GM21390 (cell line): Measurements from ENCODE around the gene CIB4.
"Not testable (repeated sequence)": the region's sequence is repeated elsewhere in the genome, so short reads cannot be mapped to it uniquely, and the experiment has no call there.

Experiments
- ATAC-seq: cut with Tn5 transposase; IDR thresholded peaks from one replicate; pipeline ENCODE4 v1.9.1; 2021; ENCODE audit not compliant: unreplicated experiment

CIB4 gene

GRCh38 chr2:26570083-26570430 lies 71.1 kb downstream of the CIB4 start:
- ATAC-seq = no peak

DNA sequence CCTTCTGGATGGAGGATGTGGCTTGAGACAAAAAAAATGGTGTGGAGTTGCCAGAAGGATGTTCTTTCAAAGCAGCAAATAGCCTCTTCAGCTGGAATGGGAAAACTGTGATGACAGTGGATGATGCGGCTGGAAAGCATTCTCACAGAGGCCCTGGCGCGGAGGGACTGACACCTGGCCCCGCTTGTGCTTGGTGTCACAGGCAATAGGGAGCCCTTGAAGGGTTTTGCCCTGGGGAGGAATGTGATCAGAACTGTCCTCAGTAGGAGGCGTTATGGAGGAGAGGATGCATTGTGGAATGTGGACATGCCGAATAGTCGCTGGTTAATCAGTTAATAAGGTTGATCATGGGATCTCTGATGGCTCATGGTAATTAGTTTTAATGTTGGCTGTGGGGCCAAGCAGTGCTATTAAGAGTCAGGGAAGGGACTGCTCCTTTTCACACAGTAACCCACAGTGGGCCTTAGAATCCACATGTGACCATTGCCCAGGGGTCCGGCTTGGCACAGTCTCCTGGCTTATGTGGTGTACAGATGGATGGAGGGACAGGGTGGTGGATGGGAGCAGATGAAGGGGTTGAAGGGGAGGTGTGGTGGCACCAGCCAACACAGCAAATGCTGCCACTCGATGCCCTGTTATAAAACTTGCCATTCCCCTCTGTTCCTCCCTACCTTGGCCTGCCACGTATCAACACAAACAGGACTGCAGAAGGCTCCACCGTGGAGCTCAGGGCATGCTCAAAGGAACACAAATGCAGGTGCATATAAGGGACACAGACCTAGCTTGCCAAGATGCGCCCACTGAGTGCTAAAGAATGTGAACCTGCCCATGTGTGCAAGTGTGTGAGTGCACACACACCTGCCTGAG lies 71.7 kb downstream of the CIB4 start:
- ATAC-seq = no peak

GRCh38 chr2:26568076-26568890 lies 72.9 kb downstream of the CIB4 start:
- no peak for ATAC-seq

- no peak for ATAC-seq
These were observed 73.6 kb downstream of the CIB4 start for GRCh38 chr2:26567534-26567933.

DNA sequence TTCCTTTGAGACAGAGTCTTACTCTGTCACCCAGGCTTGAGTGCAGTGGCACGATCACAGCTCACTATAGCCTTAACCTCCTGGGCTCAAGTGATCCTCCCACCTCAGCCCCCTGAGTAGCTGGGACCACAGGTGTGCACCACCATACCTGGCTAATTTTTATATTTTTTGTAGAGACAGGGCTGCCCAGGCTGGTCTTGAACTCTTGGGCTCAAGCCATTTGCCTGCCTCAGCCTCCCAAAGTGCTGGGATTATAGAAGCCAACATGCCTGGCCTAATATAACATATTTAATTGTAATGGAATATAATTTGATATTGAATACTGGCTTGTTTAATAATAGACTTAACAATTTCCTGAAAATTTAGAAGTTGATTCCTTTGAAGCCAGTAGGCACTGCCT lies 74.4 kb downstream of the CIB4 start:
- ATAC-seq = not testable (repeated sequence)

GRCh38 chr2:26566081-26566375 lies 75.1 kb downstream of the CIB4 start:
- ATAC-seq = no peak

DNA sequence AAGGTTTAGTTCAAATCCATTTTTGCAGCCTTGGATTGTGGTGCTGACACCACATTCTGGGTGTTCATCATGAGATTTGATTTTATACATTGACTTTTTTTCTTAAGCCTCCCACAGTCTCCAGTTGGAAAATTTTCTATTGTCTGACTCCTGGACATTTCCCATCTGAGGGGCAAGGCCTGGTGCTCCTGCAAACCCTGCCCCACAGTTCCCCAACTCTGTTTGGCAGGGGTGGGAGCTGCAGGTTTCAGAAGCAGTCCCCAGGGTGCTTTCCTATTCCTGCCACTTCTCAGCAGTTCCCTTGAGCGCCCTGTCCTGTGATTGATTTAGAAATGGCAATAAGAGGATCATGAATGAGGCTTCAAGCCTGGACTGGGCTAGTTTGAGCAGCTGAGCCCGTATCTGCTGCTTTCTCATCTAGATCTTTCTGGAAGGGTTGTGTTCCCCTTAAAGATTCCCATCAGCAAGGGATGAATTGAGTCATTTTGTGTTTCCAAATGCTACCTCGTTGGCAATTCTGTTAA lies 77.0 kb downstream of the CIB4 start:
- no peak for ATAC-seq

- no peak for ATAC-seq
These were observed 77.5 kb downstream of the CIB4 start for GRCh38 chr2:26563686-26564085.

GRCh38 chr2:26562811-26563645 lies 78.1 kb downstream of the CIB4 start:
- ATAC-seq = no peak

- ATAC-seq = no peak
These were observed 79.0 kb downstream of the CIB4 start for GRCh38 chr2:26561918-26562810.

DNA sequence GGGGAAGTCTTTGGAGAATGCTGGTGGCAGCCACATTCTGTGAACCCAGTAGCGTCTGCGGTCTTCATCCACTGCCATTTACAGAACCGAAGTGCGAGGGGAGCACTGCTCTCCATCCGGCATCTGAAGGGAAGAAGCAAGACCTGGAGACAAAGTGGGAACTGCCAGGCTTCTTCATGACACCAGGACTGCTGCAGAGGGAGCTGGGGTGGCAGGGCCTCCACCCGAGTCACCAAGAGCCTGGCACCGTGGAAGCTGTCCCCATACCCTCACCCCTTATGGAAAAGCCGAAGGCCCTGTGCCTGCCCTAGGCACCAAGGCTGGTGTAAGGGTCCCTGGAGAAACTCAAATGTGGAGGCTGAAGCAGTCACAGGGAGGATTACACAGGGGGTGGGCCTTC lies 79.8 kb downstream of the CIB4 start:
- ATAC-seq = no peak

GRCh38 chr2:26560892-26561291 lies 80.3 kb downstream of the CIB4 start:
- no peak for ATAC-seq

GRCh38 chr2:26559556-26559955 lies 81.6 kb downstream of the CIB4 start:
- ATAC-seq = no peak

DNA sequence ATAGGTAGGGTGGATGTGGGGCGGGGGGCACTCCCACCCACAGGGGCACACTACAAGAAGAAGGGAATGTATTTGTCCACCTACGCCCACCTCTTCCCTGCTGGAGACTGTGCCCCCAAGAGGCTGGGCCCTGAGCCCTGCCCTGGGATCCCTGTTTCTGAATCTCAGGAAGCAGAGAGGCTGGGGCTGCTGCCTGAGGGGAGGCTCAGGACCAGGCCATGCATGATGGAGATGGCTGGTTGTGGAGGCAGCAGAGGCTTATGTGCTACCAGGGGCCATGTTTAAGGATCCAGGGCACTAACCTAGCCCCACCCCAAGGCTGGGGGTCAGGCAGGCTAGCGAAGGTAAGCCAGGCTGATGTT lies 82.1 kb downstream of the CIB4 start:
- ATAC-seq = no peak

- no peak for ATAC-seq
These were observed 82.7 kb downstream of the CIB4 start for GRCh38 chr2:26558271-26559043.

DNA sequence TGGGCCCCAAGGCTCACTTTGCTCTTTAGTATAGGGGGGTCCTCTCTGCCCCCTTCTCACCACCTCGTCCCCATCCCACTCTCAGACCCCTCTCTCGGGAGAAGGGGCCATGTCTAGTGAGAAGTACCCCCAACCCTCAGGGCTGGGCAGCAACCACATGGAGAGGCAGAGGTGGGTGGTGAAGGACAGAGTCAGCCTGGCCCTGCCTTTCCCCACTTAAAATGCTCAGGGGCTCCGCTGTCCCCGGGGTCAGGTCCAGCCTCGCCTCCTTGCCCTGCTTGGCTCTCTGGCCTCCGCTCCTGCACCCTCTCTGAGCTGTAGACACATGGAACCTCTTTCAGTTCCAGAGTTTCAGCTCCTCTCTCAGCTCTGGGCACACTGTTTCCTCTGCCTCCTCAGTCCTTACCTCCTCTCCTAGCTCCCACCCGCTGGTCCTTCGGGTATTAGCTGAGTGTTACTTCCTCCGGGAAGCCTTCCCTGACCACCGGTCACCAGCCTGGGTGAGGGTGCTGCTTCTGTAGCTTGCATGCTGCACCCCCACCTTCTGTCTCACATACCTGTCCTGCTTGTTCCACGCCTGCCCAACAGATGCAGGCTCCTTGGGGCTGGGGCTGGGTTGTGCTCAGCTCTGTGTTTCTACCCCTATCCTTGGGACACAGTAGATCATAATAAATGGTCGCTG lies 83.8 kb downstream of the CIB4 start:
- no peak for ATAC-seq

DNA sequence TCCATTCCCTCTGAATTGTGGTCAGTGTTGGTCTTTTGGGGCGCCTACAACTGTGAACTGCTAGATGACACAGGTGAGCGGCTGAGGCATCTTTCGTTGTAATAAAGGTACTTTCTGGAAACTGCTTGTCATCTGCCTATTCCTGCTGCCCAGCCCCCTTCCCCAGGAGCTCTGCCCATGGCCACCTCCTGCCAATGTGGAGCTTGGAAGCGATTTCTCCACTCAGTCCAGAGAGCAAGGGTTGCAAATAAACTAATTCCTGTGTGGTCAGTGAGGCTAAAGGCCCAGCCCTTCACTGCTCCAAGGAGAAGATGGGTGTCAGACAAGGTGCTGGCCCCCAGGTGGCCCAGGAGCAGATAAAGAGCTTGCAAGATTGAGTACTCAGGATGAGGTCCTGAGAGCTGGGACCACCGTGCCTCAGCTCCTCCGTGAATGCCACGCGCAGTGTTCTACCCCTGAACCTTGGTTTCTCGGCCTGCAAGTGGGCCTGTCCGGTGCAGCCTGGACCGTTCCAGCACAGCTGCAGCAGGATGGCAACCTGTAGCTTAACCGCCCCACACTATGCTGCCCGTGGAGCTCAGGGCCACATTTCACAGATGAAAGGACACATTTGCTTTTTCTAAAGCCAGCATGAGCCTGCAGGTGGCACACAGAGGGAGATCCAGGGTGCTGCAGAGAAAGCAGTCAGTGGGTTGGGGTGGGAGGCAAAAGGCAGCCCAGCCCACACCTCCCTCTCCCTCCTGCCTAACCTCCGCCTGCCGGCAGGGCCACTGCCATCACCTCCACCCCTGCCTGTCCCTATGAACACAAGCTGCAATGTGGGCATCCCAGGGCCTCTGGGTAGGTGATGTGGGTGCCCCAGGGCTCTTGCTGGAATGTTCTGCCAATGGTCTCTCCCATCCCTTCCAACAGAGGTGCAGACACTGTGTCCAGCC lies 84.6 kb downstream of the CIB4 start:
- ATAC-seq = no peak
